ENCODE results near the gene NBAS. TPM values are rescaled to one million over a fixed set of nuclear protein-coding genes. Genes with fewer than 3 reads are reported as not detected.
A peak's percentile ranks its signal among the peaks of the same experiment; 100 is the strongest.

Gene NBAS
- total and polyA plus RNA-seq, 9 of the 15 experiments (the other 6 are each of a cell fraction or from before 2014, with no cell fraction given), result 15.3 to 94.4 (median 69.9) TPM

DNA sequence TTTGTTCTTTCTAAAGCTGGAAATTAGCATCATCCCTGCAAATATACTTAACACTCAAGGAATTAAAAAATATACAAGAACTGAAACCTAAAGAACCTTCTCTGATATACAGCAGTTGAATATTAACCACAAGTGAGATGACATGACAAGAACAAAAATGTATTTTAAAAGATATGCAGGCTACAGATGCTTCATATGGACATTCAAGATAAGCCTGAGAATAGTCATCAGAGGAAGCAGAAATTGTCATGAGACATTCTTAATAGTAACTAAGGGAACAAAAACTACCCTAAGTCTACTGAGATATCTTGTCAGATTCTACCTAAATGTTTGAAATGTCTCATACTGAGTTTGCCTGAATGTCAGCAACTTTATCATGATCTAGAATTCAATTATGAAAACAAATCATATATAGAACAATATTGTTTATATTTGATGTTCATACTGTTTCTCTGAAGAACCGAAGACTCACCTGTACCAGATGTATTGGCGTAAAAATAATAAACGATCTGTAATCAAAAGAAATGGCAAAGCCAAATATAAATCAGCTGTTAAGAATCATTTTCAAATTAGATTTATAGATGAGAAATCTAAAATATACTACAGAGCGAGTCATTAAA, 4.7 kb downstream of the NBAS start (continued):
- TF ChIP-seq, protein P1, sequence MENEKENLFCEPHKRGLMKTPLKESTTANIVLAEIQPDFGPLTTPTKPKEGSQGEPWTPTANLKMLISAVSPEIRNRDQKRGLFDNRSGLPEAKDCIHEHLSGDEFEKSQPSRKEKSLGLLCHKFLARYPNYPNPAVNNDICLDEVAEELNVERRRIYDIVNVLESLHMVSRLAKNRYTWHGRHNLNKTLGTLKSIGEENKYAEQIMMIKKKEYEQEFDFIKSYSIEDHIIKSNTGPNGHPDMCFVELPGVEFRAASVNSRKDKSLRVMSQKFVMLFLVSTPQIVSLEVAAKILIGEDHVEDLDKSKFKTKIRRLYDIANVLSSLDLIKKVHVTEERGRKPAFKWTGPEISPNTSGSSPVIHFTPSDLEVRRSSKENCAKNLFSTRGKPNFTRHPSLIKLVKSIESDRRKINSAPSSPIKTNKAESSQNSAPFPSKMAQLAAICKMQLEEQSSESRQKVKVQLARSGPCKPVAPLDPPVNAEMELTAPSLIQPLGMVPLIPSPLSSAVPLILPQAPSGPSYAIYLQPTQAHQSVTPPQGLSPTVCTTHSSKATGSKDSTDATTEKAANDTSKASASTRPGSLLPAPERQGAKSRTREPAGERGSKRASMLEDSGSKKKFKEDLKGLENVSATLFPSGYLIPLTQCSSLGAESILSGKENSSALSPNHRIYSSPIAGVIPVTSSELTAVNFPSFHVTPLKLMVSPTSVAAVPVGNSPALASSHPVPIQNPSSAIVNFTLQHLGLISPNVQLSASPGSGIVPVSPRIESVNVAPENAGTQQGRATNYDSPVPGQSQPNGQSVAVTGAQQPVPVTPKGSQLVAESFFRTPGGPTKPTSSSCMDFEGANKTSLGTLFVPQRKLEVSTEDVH (IDR thresholded peaks at IDR 0.05; ENCODE audit: low read depth, partially characterized antibody), result no peak
- TF ChIP-seq ZNF324 (CRISPR knock-in tag; IDR thresholded peaks at IDR 0.05) (no peak), POLR3G (IDR thresholded peaks at IDR 0.05; ENCODE audit: extremely low read depth, insufficient read length, insufficient replicate concordance) (no peak), HIVEP1 (CRISPR knock-in tag; IDR thresholded peaks at IDR 0.05) (no peak), ZNF586 (CRISPR knock-in tag; conservative IDR thresholded peaks at IDR 0.05) (no peak), ZNF134 (CRISPR knock-in tag; conservative IDR thresholded peaks at IDR 0.05) (no peak; the same call in 1 of the 2 replicates), MTA1 (IDR thresholded peaks at IDR 0.05; ENCODE audit: borderline replicate concordance) (no peak), SIX5 (IDR thresholded peaks at IDR 0.05; ENCODE audit: borderline replicate concordance in 1 of 2, insufficient read depth in 1 of 2, low read depth in 1 of 2, low read length in 2 of 2) (no peak), SAFB (IDR thresholded peaks at IDR 0.05; ENCODE audit: borderline replicate concordance, low read depth, low read length) (no peak), MAFK (IDR thresholded peaks at IDR 0.05; ENCODE audit: low read length) (peak; percentile 64), CBX3 (IDR thresholded peaks at IDR 0.05; ENCODE audit: borderline replicate concordance in 1 of 2, low read length in 2 of 2) (no peak), WHSC1 (IDR thresholded peaks at IDR 0.05; ENCODE audit: low read length) (no peak), IFI16 (CRISPR knock-in tag; IDR thresholded peaks at IDR 0.05) (no peak), GTF2F1 (IDR thresholded peaks at IDR 0.05; ENCODE audit: low read depth, low read length) (no peak), EP400 (IDR thresholded peaks at IDR 0.05) (peak; percentile 49), ZNF41 (CRISPR knock-in tag; conservative IDR thresholded peaks at IDR 0.05) (no peak), ZNF431 (CRISPR knock-in tag; IDR thresholded peaks at IDR 0.05) (no peak)
- TF ChIP-seq, protein P2, sequence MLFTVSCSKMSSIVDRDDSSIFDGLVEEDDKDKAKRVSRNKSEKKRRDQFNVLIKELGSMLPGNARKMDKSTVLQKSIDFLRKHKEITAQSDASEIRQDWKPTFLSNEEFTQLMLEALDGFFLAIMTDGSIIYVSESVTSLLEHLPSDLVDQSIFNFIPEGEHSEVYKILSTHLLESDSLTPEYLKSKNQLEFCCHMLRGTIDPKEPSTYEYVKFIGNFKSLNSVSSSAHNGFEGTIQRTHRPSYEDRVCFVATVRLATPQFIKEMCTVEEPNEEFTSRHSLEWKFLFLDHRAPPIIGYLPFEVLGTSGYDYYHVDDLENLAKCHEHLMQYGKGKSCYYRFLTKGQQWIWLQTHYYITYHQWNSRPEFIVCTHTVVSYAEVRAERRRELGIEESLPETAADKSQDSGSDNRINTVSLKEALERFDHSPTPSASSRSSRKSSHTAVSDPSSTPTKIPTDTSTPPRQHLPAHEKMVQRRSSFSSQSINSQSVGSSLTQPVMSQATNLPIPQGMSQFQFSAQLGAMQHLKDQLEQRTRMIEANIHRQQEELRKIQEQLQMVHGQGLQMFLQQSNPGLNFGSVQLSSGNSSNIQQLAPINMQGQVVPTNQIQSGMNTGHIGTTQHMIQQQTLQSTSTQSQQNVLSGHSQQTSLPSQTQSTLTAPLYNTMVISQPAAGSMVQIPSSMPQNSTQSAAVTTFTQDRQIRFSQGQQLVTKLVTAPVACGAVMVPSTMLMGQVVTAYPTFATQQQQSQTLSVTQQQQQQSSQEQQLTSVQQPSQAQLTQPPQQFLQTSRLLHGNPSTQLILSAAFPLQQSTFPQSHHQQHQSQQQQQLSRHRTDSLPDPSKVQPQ (CRISPR knock-in tag; IDR thresholded peaks at IDR 0.05; ENCODE audit: borderline replicate concordance), result no peak
- TF ChIP-seq, protein P3, sequence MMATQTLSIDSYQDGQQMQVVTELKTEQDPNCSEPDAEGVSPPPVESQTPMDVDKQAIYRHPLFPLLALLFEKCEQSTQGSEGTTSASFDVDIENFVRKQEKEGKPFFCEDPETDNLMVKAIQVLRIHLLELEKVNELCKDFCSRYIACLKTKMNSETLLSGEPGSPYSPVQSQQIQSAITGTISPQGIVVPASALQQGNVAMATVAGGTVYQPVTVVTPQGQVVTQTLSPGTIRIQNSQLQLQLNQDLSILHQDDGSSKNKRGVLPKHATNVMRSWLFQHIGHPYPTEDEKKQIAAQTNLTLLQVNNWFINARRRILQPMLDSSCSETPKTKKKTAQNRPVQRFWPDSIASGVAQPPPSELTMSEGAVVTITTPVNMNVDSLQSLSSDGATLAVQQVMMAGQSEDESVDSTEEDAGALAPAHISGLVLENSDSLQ (IDR thresholded peaks at IDR 0.05), result peak; percentile 73

Data from K562 (cell line).